Pancreas (tissue), 10 donors: ENCODE measurements around the gene TMEM129. TPM values are rescaled to one million over a fixed set of nuclear protein-coding genes. Genes with fewer than 3 reads are reported as not detected.

Experiments used
- ATAC-seq, 4 donors: fragments of 200-7000 bp; cut with Tn5 transposase; one replicate each; pipeline versions ENCODE4 v1.8.0 to v1.9.1; 2020; ENCODE audit warnings: mild to moderate bottlenecking in 4 of 4, moderate library complexity in 4 of 4
- DNase-seq, 6 donors: peaks; one replicate each; pipeline ENCODE4 v3.0.0-alpha.2; 2020
- FAIRE-seq: peaks from 2 replicates; lab custom pipeline; 2012; peaks lifted over from hg19 to GRCh38; lab: Jason Lieb, UNC
- H3K27ac ChIP-seq, 4 donors: fragments of 200-600 bp; sonication (generic); 1 replicate in 3 of 4; 2 replicates in 1 of 4; pipeline versions ENCODE4 v1.5.0 to v1.8.0; 2020
- H3K27me3 ChIP-seq, 4 donors: fragments of 200-600 bp; one replicate each; pipeline ENCODE4 v1.8.0; 2021
- H3K36me3 ChIP-seq, 3 donors: fragments of 200-600 bp; sonication (generic) in 1 of 3; one replicate each; pipeline versions ENCODE4 v1.5.0 to v1.8.0; 2020 to 2021
- H3K4me1 ChIP-seq, 3 donors: fragments of 200-600 bp; one replicate each; pipeline ENCODE4 v1.8.0; 2021
- H3K4me3 ChIP-seq, 4 donors: fragments of 200-600 bp; sonication (generic) in 2 of 4; one replicate each; pipeline versions ENCODE4 v1.5.0 to v1.8.0; 2020 to 2021
- H3K9me3 ChIP-seq, 4 donors: fragments of 200-600 bp; one replicate each; pipeline ENCODE4 v1.8.0; 2021
- WGBS, 2 donors: extraction: QIAGEN DNeasy Blood & Tissue Kit; methylation state at CpG; one replicate each; pipeline ENCODE4 v1.1.7; 2013; 5-methylcytosine and 5-hydroxymethylcytosine counted together
- intact Hi-C, 3 donors: fragments of 100-400 bp; cut with DNase I; formaldehyde crosslinking; loops; one replicate each; pipeline versions ENCODE4 v1.11.1 to v1.14.2; 2022
- polyA plus RNA-seq, 2 donors: library from polyadenylated mRNA; stranded (reverse); fragments of 200-250 nt; gene quantifications; one replicate each; pipeline ENCODE4 v1.2.3, GENCODE V29; 2013
- total RNA-seq, 6 donors: library from RNA; stranded (reverse); fragmentation: NEBNext Ultra II Directional in 4 of 6; extraction: Animal tissue kit (Norgen Biotek cat#: 25700) in 4 of 6; gene quantifications; one replicate each; pipeline versions ENCODE4 v1.2.1 to v1.2.4, GENCODE V29; 2021 to 2023
- TF ChIP-seq, protein P1 (sequence below), 4 donors: fragments of 200-600 bp; sonication (generic) in 3 of 4; IDR thresholded peaks; one replicate each; pipeline versions ENCODE4 v1.5.0 to v1.8.0; 2021; ENCODE audit warnings: antibody characterized with exemption in 4 of 4
- donor health status: healthy with polysubstance abuse.
- donor health status: DM: no; HTN: no; CAD: no; lungs with moderate emphysema.
- donor health status: DM: no; HTN: no; CAD: no.
- donor health status: control.
- donor health status: control.
- donor health status: Bipolar disorder and iron deficiency.
- donor health status: DM: yes; HTN: yes; CAD: no.
- donor health status: DM: no; HTN: no; CAD: no.
- donor health status: DM: no; HTN: no; CAD: no.
- donor health status: DM: yes; HTN: yes; CAD: no.

TMEM129 gene
- total and polyA plus RNA-seq, 8 donors, result 17.2 to 32.7 (median 20.0) TPM

DNA sequence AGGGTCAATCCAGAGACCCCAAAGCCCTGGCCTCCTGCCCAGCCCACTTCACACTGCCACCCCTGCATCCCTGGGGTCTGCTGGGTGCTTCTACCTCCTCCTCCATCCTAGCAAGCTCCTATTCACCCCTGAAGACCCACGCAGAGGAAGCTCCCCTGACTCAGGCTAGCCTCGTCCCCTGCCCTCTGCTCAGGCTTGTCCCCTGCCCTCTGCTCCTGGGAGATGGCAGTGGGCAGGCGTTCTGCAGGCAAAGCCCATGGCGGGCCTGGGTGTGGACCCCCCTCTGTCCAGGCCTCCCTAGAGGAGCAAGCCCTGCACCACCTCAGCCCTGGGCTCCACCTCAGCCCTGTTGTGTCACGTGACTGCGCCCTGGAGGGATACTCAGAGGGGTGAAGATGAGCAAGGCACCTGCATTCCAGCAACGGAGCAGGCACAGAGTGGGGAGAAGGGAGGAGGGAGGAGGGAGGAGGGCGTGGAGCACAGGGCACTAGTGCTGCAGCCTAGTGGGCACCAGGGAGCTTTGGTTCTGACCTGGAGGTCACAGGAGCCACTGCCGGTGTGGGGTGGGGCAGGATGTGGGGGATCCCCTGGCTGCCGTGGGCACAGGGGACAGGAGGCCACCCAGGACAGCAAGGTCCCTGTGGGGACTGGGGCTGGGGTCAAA, 44.4 kb upstream of the TMEM129 start:
- ATAC-seq, result no peak
- no peak overlapping the region for H3K4me3 ChIP-seq
- intact Hi-C loops, result no loop called here
- no peak for FAIRE-seq
- no peaks in the 10 kb centered on the region for H3K27me3 ChIP-seq
- TF ChIP-seq, protein P1, sequence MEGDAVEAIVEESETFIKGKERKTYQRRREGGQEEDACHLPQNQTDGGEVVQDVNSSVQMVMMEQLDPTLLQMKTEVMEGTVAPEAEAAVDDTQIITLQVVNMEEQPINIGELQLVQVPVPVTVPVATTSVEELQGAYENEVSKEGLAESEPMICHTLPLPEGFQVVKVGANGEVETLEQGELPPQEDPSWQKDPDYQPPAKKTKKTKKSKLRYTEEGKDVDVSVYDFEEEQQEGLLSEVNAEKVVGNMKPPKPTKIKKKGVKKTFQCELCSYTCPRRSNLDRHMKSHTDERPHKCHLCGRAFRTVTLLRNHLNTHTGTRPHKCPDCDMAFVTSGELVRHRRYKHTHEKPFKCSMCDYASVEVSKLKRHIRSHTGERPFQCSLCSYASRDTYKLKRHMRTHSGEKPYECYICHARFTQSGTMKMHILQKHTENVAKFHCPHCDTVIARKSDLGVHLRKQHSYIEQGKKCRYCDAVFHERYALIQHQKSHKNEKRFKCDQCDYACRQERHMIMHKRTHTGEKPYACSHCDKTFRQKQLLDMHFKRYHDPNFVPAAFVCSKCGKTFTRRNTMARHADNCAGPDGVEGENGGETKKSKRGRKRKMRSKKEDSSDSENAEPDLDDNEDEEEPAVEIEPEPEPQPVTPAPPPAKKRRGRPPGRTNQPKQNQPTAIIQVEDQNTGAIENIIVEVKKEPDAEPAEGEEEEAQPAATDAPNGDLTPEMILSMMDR (IDR thresholded peaks at IDR 0.05), result no peak
- no peaks in the 10 kb centered on the region for H3K36me3 ChIP-seq
- peaks cover 0 to 2% (median 0%) of the 10 kb centered on the region in 3 donors for H3K4me1 ChIP-seq
- peak overlapping the region; percentile 85 to 88 (median 86) for H3K27ac ChIP-seq
- DNase-seq, result no peak
- no peaks in the 10 kb centered on the region for H3K9me3 ChIP-seq
- 68 to 69% methylated on average over 10 of the region's 10 CpGs for WGBS, 2 donors

DNA sequence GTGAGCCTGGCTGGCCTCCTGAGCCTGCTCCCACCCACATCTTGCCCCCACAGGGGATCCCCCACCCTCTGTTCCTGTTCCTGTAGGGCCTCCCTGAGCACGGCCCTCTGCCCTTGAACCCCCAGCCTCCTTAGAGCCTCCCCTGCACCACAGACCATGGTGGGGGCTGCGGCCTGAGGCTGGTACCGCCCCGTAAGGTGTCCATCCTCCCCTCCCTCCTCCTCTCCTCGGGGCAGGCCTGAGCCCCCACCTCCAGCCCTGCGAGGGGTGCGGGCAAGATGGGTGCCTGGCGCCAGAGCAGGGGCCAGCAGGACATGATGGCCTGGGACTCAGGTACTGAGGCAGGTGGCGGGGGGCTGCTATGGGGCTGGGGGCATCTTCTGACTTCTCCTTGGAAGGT, 43.5 kb upstream of the TMEM129 start:
- peak overlapping the region in 2 of 4 donors; percentile 86 to 88 for H3K27ac ChIP-seq
- intact Hi-C loops, result loop anchor here in 1 of 3 donors (5.0 kb wide), 1 partner anchor 38 kb away; no protein-coding TSS in a partner anchor
- FAIRE-seq, result no peak
- H3K4me1 ChIP-seq, result peaks cover 0 to 2% (median 0%) of the 10 kb centered on the region in 3 donors
- H3K36me3 ChIP-seq, result no peaks in the 10 kb centered on the region
- DNase-seq, result no peak
- TF ChIP-seq, protein P1 (IDR thresholded peaks at IDR 0.05), result no peak
- no peaks in the 10 kb centered on the region for H3K27me3 ChIP-seq
- WGBS, 2 donors, result 83 to 90% methylated on average over 9 of the region's 9 CpGs
- H3K9me3 ChIP-seq, result no peaks in the 10 kb centered on the region
- ATAC-seq, result no peak
- H3K4me3 ChIP-seq, result no peak overlapping the region

DNA sequence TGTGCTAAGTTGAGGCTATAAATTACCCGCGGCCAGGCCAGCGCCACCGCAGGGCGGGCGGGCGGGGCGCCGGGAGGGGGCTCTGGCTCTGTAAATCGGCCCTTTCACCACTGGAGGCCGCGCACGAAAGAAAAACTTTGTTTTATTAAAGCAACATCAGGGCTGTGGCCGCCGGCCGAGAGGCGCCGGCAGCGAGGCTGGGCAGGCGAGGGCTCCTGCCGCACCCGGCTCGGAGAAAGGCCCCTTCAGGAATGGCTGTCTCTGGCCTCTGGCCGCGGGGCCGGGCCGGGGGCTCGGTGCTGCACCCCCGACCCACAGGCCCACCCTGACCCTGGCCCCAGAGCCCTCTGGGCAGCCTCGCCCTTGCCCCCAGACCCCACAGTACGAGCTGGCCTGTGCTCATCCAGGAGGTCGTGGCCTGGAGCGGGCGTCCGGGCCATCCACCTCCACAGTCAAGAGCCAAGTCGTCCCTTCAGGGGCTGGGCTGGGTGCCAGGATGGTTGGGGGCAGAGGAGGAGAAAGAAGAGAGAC, 42.5 kb upstream of the TMEM129 start:
- no peak for FAIRE-seq
- Histone ChIP-seq H3K4me1 (peaks cover 0 to 2% (median 0%) of the 10 kb centered on the region in 3 donors), H3K9me3 (no peaks in the 10 kb centered on the region), H3K36me3 (no peaks in the 10 kb centered on the region), H3K27me3 (no peaks in the 10 kb centered on the region), H3K27ac (peak overlapping the region in 3 of 4 donors; percentile 7 to 13 (median 12)), H3K4me3 (no peak overlapping the region)
- DNase-seq, result no peak
- intact Hi-C loops, result loop anchor here in 1 of 3 donors (5.0 kb wide), 1 partner anchor 39 kb away; no protein-coding TSS in a partner anchor
- TF ChIP-seq, protein P1 (IDR thresholded peaks at IDR 0.05), result peak in 1 of 4 donors; percentile 6
- peak; percentile 6 to 39 (median 19) for ATAC-seq
- 26% methylated on average over 29 to 36 of the region's 36 CpGs for WGBS, 2 donors

DNA sequence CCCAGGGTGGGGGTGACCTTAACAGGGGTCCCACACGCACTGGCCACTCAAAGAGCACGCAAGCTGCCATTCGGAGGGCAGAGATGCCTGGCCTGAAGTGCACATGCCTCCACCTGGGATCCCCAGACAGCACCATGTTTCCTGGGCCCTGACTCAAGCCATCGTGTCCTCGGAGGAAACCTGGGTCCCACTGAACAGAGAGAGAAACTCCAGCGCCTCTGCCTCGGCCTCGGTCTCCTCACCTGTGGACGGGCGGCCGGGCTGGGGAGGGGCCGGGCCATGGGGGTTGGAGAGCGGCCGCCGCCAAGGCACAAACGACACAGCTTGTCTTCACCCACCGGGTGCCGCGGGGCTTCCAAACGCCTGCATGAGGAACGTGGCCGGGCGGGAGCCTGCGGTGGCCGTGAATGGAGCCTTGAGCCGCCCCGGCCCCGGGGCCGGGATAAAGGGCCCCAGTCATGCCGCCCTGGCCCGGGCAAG, 42.0 kb upstream of the TMEM129 start:
- no peak for DNase-seq
- WGBS, 2 donors, result 39 to 41% methylated on average over 27 to 31 of the region's 31 CpGs
- H3K4me1 ChIP-seq, result peaks cover 0 to 2% (median 0%) of the 10 kb centered on the region in 3 donors
- TF ChIP-seq, protein P1 (IDR thresholded peaks at IDR 0.05), result no peak
- intact Hi-C loops, result loop anchor here in 1 of 3 donors (5.0 kb wide), 1 partner anchor 39 kb away; no protein-coding TSS in a partner anchor
- H3K36me3 ChIP-seq, result no peaks in the 10 kb centered on the region
- no peak overlapping the region for H3K4me3 ChIP-seq
- ATAC-seq, result no peak
- peak overlapping the region in 1 of 4 donors; percentile 12 for H3K27ac ChIP-seq
- no peak for FAIRE-seq
- no peaks in the 10 kb centered on the region for H3K9me3 ChIP-seq
- no peaks in the 10 kb centered on the region for H3K27me3 ChIP-seq
